Activated T-cell treated with anti-CD3 and anti-CD28 coated beads, Interleukin-2, amount 50 U/mL, for 1 hour (primary cell): ENCODE results near the gene SHANK2.
"Not testable (repeated sequence)": the region's sequence is repeated elsewhere in the genome, so short reads cannot be mapped to it uniquely, and the experiment has no call there.

Experiments used
- DNase-seq: peaks from one replicate; pipeline ENCODE4 v3.0.0-alpha.2; 2020

SHANK2 gene

GRCh38 chr11:71242391-71242790 lies 10.0 kb downstream of the SHANK2 start:
- no peak for DNase-seq

- DNase-seq = no peak
Measured at GRCh38 chr11:71241721-71242259, 10.6 kb downstream of the SHANK2 start.

- DNase-seq = no peak
Measured at GRCh38 chr11:71240865-71241691, 11.3 kb downstream of the SHANK2 start.

GRCh38 chr11:71240061-71240690 lies 12.2 kb downstream of the SHANK2 start:
- no peak for DNase-seq

- no peak for DNase-seq
Measured at GRCh38 chr11:71239581-71239980, 12.8 kb downstream of the SHANK2 start.

- DNase-seq = no peak
Measured at GRCh38 chr11:71238941-71239340, 13.4 kb downstream of the SHANK2 start.

- no peak for DNase-seq
Measured at GRCh38 chr11:71238285-71238875, 14.0 kb downstream of the SHANK2 start.

GRCh38 chr11:71237853-71238252 lies 14.5 kb downstream of the SHANK2 start:
- DNase-seq = no peak

GRCh38 chr11:71236836-71237475 lies 15.4 kb downstream of the SHANK2 start:
- no peak for DNase-seq

- DNase-seq = no peak
Measured at GRCh38 chr11:71235719-71236118, 16.7 kb downstream of the SHANK2 start.

GRCh38 chr11:71233896-71234852 lies 18.2 kb downstream of the SHANK2 start:
- DNase-seq = not testable (repeated sequence)

GRCh38 chr11:71232364-71232763 lies 20.0 kb downstream of the SHANK2 start:
- DNase-seq = no peak

- no peak for DNase-seq
Measured at GRCh38 chr11:71228961-71229360, 23.4 kb downstream of the SHANK2 start.

GRCh38 chr11:71227058-71227659 lies 25.2 kb downstream of the SHANK2 start:
- DNase-seq = no peak

- no peak for DNase-seq
Measured at GRCh38 chr11:71223671-71224660, 28.4 kb downstream of the SHANK2 start.

GRCh38 chr11:71223081-71223405 lies 29.3 kb downstream of the SHANK2 start:
- no peak for DNase-seq

GRCh38 chr11:71222318-71223080 lies 29.9 kb downstream of the SHANK2 start:
- DNase-seq = no peak

- DNase-seq = no peak
Measured at GRCh38 chr11:71221821-71222220, 30.6 kb downstream of the SHANK2 start.

- no peak for DNase-seq
Measured at GRCh38 chr11:71221201-71221600, 31.2 kb downstream of the SHANK2 start.
